H1 (cell line): ENCODE data around the gene CACNB4. TPM values are rescaled to one million over a fixed set of nuclear protein-coding genes. Genes with fewer than 3 reads are reported as not detected.
"Not testable (repeated sequence)": the region's sequence is repeated elsewhere in the genome, so short reads cannot be mapped to it uniquely, and the experiment has no call there.

Experiments used
- CTCF ChIA-PET: fragments of 300-600 bp; sonication (Branson Sonifier 250); formaldehyde crosslinking; loops from one replicate; lab custom pipeline; 2021; ENCODE audit not compliant: partially characterized antibody; lab: Charles Lee
- POLR2A ChIA-PET: fragments of 300-600 bp; sonication (Branson Sonifier 250); formaldehyde crosslinking; loops from one replicate; lab custom pipeline; 2021; ENCODE audit warnings: inconsistent platforms; ENCODE audit not compliant: partially characterized antibody; lab: Charles Lee
- DNase-seq, 2 experiments: peaks; one replicate each; pipeline versions ENCODE4 v3.0.0 to v3.0.0-alpha.2; 2010 to 2022; ENCODE audit warnings: low spot score in 2 of 2, low read depth in 1 of 2, mixed read lengths in 1 of 2
- FAIRE-seq: peaks from 2 replicates; lab custom pipeline; 2011; peaks lifted over from hg19 to GRCh38; lab: Jason Lieb, UNC
- H2AFZ ChIP-seq: 2 replicates; pipeline ENCODE4 v1.8.1; 2012; ENCODE audit warnings: low read length, inconsistent platforms
- H2AK5ac ChIP-seq: 2 replicates; pipeline ENCODE4 v1.6.1; 2013; ENCODE audit warnings: low read depth, low read length
- H2BK120ac ChIP-seq: replicated peaks from 2 replicates; pipeline ENCODE3; 2013; ENCODE audit warnings: low read depth, low read length, inconsistent platforms
- H2BK12ac ChIP-seq: 2 replicates; pipeline ENCODE4 v1.6.1; 2013; ENCODE audit warnings: low read depth, low read length
- H2BK15ac ChIP-seq: 2 replicates; pipeline ENCODE4 v1.6.1; 2013; ENCODE audit warnings: low read length
- H2BK20ac ChIP-seq: 2 replicates; pipeline ENCODE4 v1.6.1; 2013; ENCODE audit warnings: low read length
- H2BK5ac ChIP-seq: 2 replicates; pipeline ENCODE4 v1.6.1; 2013; ENCODE audit warnings: low read depth, low read length
- H3K14ac ChIP-seq: 2 replicates; pipeline ENCODE4 v1.6.1; 2013; ENCODE audit warnings: inconsistent platforms; ENCODE audit not compliant: insufficient read length
- H3K18ac ChIP-seq: 2 replicates; pipeline ENCODE4 v1.6.1; 2013; ENCODE audit warnings: low read length; ENCODE audit errors: extremely low read depth
- H3K23ac ChIP-seq: 2 replicates; pipeline ENCODE4 v1.6.1; 2013; ENCODE audit warnings: inconsistent platforms; ENCODE audit not compliant: insufficient read length
- H3K23me2 ChIP-seq: 2 replicates; pipeline ENCODE4 v1.6.1; 2013; ENCODE audit warnings: low read depth, low read length
- H3K27ac ChIP-seq: 2 replicates; pipeline ENCODE4 v1.6.1; 2011; ENCODE audit warnings: low read depth, low read length, inconsistent platforms
- H3K27me3 ChIP-seq, 4 experiments: replicated peaks in 1 of 4; 1 replicate in 1 of 4; 2 replicates in 3 of 4; pipeline versions ENCODE4 v1.6.1 to v1.8.1; 2011 to 2013; ENCODE audit warnings: low read length in 3 of 4, mild to moderate bottlenecking in 3 of 4, inconsistent platforms in 2 of 4, mixed read lengths in 2 of 4, moderate library complexity in 1 of 4; ENCODE audit not compliant: control insufficient read depth in 3 of 4, insufficient read depth in 3 of 4; ENCODE audit errors: extremely low read depth in 1 of 4
- H3K36me3 ChIP-seq, 4 experiments: 2 replicates each; pipeline versions ENCODE4 v1.6.1 to v1.8.1; 2011 to 2013; ENCODE audit warnings: mild to moderate bottlenecking in 4 of 4, low read length in 3 of 4, moderate library complexity in 2 of 4, control low read depth in 1 of 4, inconsistent platforms in 1 of 4; ENCODE audit not compliant: insufficient read depth in 4 of 4, control insufficient read depth in 2 of 4
- H3K4ac ChIP-seq: replicated peaks from 2 replicates; pipeline ENCODE3; 2013; ENCODE audit warnings: low read length, low read depth, mixed read lengths, inconsistent platforms; ENCODE audit not compliant: insufficient read length
- H3K4me1 ChIP-seq, 4 experiments: replicated peaks in 1 of 4; 1 replicate in 1 of 4; 2 replicates in 3 of 4; pipeline versions ENCODE4 v1.6.1 to v1.8.1; 2011 to 2013; ENCODE audit warnings: low read length in 3 of 4, inconsistent platforms in 2 of 4, mixed read lengths in 1 of 4; ENCODE audit not compliant: insufficient read depth in 4 of 4, control insufficient read depth in 3 of 4
- H3K4me2 ChIP-seq, 2 experiments: 2 replicates each; pipeline versions ENCODE4 v1.6.1 to v1.8.1; 2011 to 2013; ENCODE audit warnings: low read depth in 2 of 2, low read length in 2 of 2, control low read depth in 1 of 2, inconsistent platforms in 1 of 2, mild to moderate bottlenecking in 1 of 2; ENCODE audit not compliant: insufficient read depth in 1 of 2
- H3K4me3 ChIP-seq, 4 experiments: fragments of 200-600, 300-600 bp in 1 of 4; sonication (generic), shearing (Covaris generic), sonication (Bioruptor Twin) in 1 of 4; 2 replicates each; pipeline versions ENCODE4 v1.5.1 to v1.8.1; 2011 to 2016; ENCODE audit warnings: low read length in 4 of 4, low read depth in 3 of 4, control low read depth in 2 of 4, inconsistent platforms in 2 of 4, mild to moderate bottlenecking in 2 of 4, mixed read lengths in 1 of 4, moderate library complexity in 1 of 4; ENCODE audit not compliant: insufficient read depth in 2 of 4; ENCODE audit errors: extremely low read depth in 1 of 4
- H3K56ac ChIP-seq: replicated peaks from 2 replicates; pipeline ENCODE3; 2013; ENCODE audit warnings: low read depth, mild to moderate bottlenecking, mixed read lengths, low read length, inconsistent platforms; ENCODE audit not compliant: insufficient read length
- H3K79me1 ChIP-seq: 2 replicates; pipeline ENCODE4 v1.6.1; 2013; ENCODE audit warnings: low read depth, low read length, control low read depth
- H3K79me2 ChIP-seq, 2 experiments: 2 replicates each; pipeline versions ENCODE4 v1.6.1 to v1.8.1; 2012 to 2013; ENCODE audit warnings: low read length in 2 of 2, mild to moderate bottlenecking in 2 of 2, inconsistent platforms in 1 of 2; ENCODE audit not compliant: insufficient read depth in 2 of 2, control insufficient read depth in 1 of 2
- H3K9ac ChIP-seq, 4 experiments: replicated peaks in 1 of 4; 1 replicate in 1 of 4; 2 replicates in 3 of 4; pipeline versions ENCODE4 v1.6.1 to v1.8.1; 2011 to 2013; ENCODE audit warnings: low read depth in 3 of 4, low read length in 3 of 4, control low read depth in 2 of 4, mild to moderate bottlenecking in 2 of 4, moderate library complexity in 2 of 4, inconsistent platforms in 1 of 4; ENCODE audit errors: extremely low read depth in 1 of 4
- H3K9me3 ChIP-seq, 2 experiments: 2 replicates each; pipeline versions ENCODE4 v1.6.1 to v1.8.1; 2012 to 2013; ENCODE audit warnings: mild to moderate bottlenecking in 2 of 2, moderate library complexity in 2 of 2, control low read depth in 1 of 2, inconsistent platforms in 1 of 2, low read depth in 1 of 2, low read length in 1 of 2, mixed read lengths in 1 of 2; ENCODE audit not compliant: insufficient read depth in 2 of 2
- H4K20me1 ChIP-seq, 2 experiments: replicated peaks in 1 of 2; 2 replicates each; pipeline versions ENCODE3 to v1.8.1; 2011 to 2013; ENCODE audit warnings: inconsistent platforms in 2 of 2, low read length in 2 of 2, mild to moderate bottlenecking in 1 of 2; ENCODE audit not compliant: insufficient read depth in 2 of 2, control insufficient read depth in 1 of 2
- H4K5ac ChIP-seq: 2 replicates; pipeline ENCODE4 v1.6.1; 2013; ENCODE audit warnings: low read length, low read depth, mixed read lengths, inconsistent platforms; ENCODE audit not compliant: insufficient read length
- H4K8ac ChIP-seq: 2 replicates; pipeline ENCODE4 v1.8.0; 2013; ENCODE audit warnings: mild to moderate bottlenecking, moderate library complexity, low read length, inconsistent platforms; ENCODE audit not compliant: insufficient read depth; ENCODE audit errors: extremely low read depth
- H4K91ac ChIP-seq: replicated peaks from 2 replicates; pipeline ENCODE3; 2013; ENCODE audit warnings: low read length, mixed read lengths, inconsistent platforms; ENCODE audit not compliant: insufficient read length
- EP300 ChIP-seq, 2 experiments: IDR thresholded peaks; 1 replicate in 1 of 2; 2 replicates in 1 of 2; pipeline ENCODE4 v1.6.1; 2011 to 2012; ENCODE audit warnings: low read depth in 2 of 2, low read length in 2 of 2, mild to moderate bottlenecking in 2 of 2, borderline replicate concordance in 1 of 2, inconsistent platforms in 1 of 2, moderate library complexity in 1 of 2
- WGBS, 2 experiments: shearing (Covaris generic) in 1 of 2; methylation state at CpG; one replicate each; pipeline versions ENCODE4 v1.1.6 to v1.1.7; 2013 to 2015; ENCODE audit warnings: low lambda C conversion rate in 2 of 2, mixed read lengths in 2 of 2, inconsistent platforms in 1 of 2, low coverage in 1 of 2, missing lambda C conversion rate in 1 of 2; ENCODE audit not compliant: insufficient replicate concordance in 2 of 2, insufficient coverage in 1 of 2, insufficient read length in 1 of 2; ENCODE audit errors: extremely low coverage in 1 of 2, missing lambda C conversion rate in 1 of 2; 5-methylcytosine and 5-hydroxymethylcytosine counted together
- polyA plus RNA-seq, 7 experiments: library from polyadenylated mRNA; depleted of rRNA in 3 of 7; stranded (reverse) in 5 of 7; unstranded in 2 of 7; fragments of >200 nt in 5 of 7; fragments of 200-250 nt in 2 of 7; gene quantifications; 1 replicate in 5 of 7; 2 replicates in 1 of 7; 4 replicates in 1 of 7; pipeline versions ENCODE4 v1.2.1 to v1.2.3, GENCODE V29; 2011 to 2013; ENCODE audit warnings: missing spikeins in 2 of 7, mixed read lengths in 2 of 7
- total RNA-seq: library from RNA; stranded (reverse); fragmentation: NEBNext Ultra II Directional; extraction: Animal tissue kit (Norgen Biotek cat#: 25700); gene quantifications from 2 replicates; pipeline ENCODE4 v1.2.1, GENCODE V29; 2021

CACNB4 gene
- total and polyA plus RNA-seq, 2 of the 8 experiments (the other 6 are each of a cell fraction or from before 2014, with no cell fraction given): 2.0 to 4.0 TPM

GRCh38 chr2:151942540-151943205 lies 156.2 kb downstream of the CACNB4 start:
- H3K4me2 ChIP-seq, H3K79me2 ChIP-seq, CTCF ChIA-PET, H3K18ac ChIP-seq, H2AFZ ChIP-seq, H4K8ac ChIP-seq, H2BK120ac ChIP-seq, H2BK20ac ChIP-seq, H3K56ac ChIP-seq, H4K5ac ChIP-seq, H3K9me3 ChIP-seq, H3K14ac ChIP-seq, H4K20me1 ChIP-seq, H2BK12ac ChIP-seq, DNase-seq, H3K4me1 ChIP-seq, H3K27ac ChIP-seq, POLR2A ChIA-PET, H2BK5ac ChIP-seq: not testable (repeated sequence)
- TF ChIP-seq EP300 (IDR thresholded peaks at IDR 0.05; ENCODE audit: borderline replicate concordance in 1 of 2, low read depth in 2 of 2, low read length in 2 of 2): peak in 1 of 2 experiments; percentile 72; a peak in 1 of 3 replicates
- TF ChIP-seq, all 59 proteins: peak for 1; not testable (repeated sequence) for 58
- not testable (repeated sequence) for H2BK15ac ChIP-seq, H3K4ac ChIP-seq, H2AK5ac ChIP-seq, H4K91ac ChIP-seq, H3K4me3 ChIP-seq, H3K36me3 ChIP-seq, H3K23me2 ChIP-seq, H3K27me3 ChIP-seq, H3K9ac ChIP-seq, H3K79me1 ChIP-seq, H3K23ac ChIP-seq, FAIRE-seq
- WGBS, 2 experiments: 90% methylated on average over 10 of the region's 10 CpGs; no CpG with 5 or more reads in 1 of the 2 experiments
